ENCODE data around the gene KIAA0408. TPM values are rescaled to one million over a fixed set of nuclear protein-coding genes. Genes with fewer than 3 reads are reported as not detected.

KIAA0408 gene
- total RNA-seq, 2 donors from 2014 or later = 1.3 TPM

- no peaks in the 10 kb centered on the region for H3K36me3 ChIP-seq (replicated peaks in 1 of 2; ENCODE audit: insufficient read depth in 1 of 2, low read depth in 2 of 2)
- DNase-seq (no peak), ATAC-seq (no peak)
- WGBS, 2 donors = 57 to 58% methylated on average over 5 of the region's 5 CpGs
- no peak overlapping the region for H3K4me3 ChIP-seq
- TF ChIP-seq POLR2A (IDR thresholded peaks at IDR 0.05) (no peak), CTCF (IDR thresholded peaks at IDR 0.05) (no peak)
- H3K4me1 ChIP-seq = peaks cover 8% of the 10 kb centered on the region
- no peaks in the 10 kb centered on the region for H3K9me3 ChIP-seq
- intact Hi-C loops (cut with DNase I) = no loop called here
- no peaks in the 10 kb centered on the region for H3K27me3 ChIP-seq
- H3K27ac ChIP-seq = no peak overlapping the region
Observed at GRCh38 chr6:127483399-127484055, 24.3 kb upstream of the KIAA0408 start.

- H3K36me3 ChIP-seq (replicated peaks in 1 of 2; ENCODE audit: insufficient read depth in 1 of 2, low read depth in 2 of 2) = no peaks in the 10 kb centered on the region
- TF ChIP-seq POLR2A (IDR thresholded peaks at IDR 0.05) (no peak), CTCF (IDR thresholded peaks at IDR 0.05) (no peak)
- no peaks in the 10 kb centered on the region for H3K9me3 ChIP-seq
- DNase-seq = no peak
- H3K27me3 ChIP-seq = no peaks in the 10 kb centered on the region
- intact Hi-C loops (cut with DNase I) = no loop called here
- H3K4me1 ChIP-seq = peaks cover 8% of the 10 kb centered on the region
- no peak overlapping the region for H3K4me3 ChIP-seq
- no peak for ATAC-seq
- no peak overlapping the region for H3K27ac ChIP-seq
- 87 to 92% methylated on average over 2 of the region's 2 CpGs for WGBS, 2 donors
Observed at GRCh38 chr6:127482325-127482724, 23.1 kb upstream of the KIAA0408 start.

- intact Hi-C loops (cut with DNase I) = no loop called here
- DNase-seq (no peak), ATAC-seq (no peak)
- 25 to 46% methylated on average over 4 of the region's 4 CpGs for WGBS, 2 donors
- H3K36me3 ChIP-seq (replicated peaks in 1 of 2; ENCODE audit: insufficient read depth in 1 of 2, low read depth in 2 of 2) = no peaks in the 10 kb centered on the region
- H3K27me3 ChIP-seq = no peaks in the 10 kb centered on the region
- TF ChIP-seq CTCF (IDR thresholded peaks at IDR 0.05) (no peak), POLR2A (IDR thresholded peaks at IDR 0.05) (no peak)
- no peak overlapping the region for H3K27ac ChIP-seq
- H3K9me3 ChIP-seq = no peaks in the 10 kb centered on the region
- H3K4me1 ChIP-seq = peaks cover 8% of the 10 kb centered on the region
- no peak overlapping the region for H3K4me3 ChIP-seq
Observed at GRCh38 chr6:127481628-127482027, 22.4 kb upstream of the KIAA0408 start.

- H3K4me1 ChIP-seq = peaks cover 8% of the 10 kb centered on the region
- no peaks in the 10 kb centered on the region for H3K36me3 ChIP-seq (replicated peaks in 1 of 2; ENCODE audit: insufficient read depth in 1 of 2, low read depth in 2 of 2)
- DNase-seq = no peak
- 77 to 86% methylated on average over 2 of the region's 2 CpGs for WGBS, 2 donors
- no peak for ATAC-seq
- intact Hi-C loops (cut with DNase I) = no loop called here
- H3K4me3 ChIP-seq = no peak overlapping the region
- no peak overlapping the region for H3K27ac ChIP-seq
- TF ChIP-seq POLR2A (IDR thresholded peaks at IDR 0.05) = no peak
- TF ChIP-seq CTCF (IDR thresholded peaks at IDR 0.05) = no peak
- no peaks in the 10 kb centered on the region for H3K9me3 ChIP-seq
- no peaks in the 10 kb centered on the region for H3K27me3 ChIP-seq
Observed at GRCh38 chr6:127481111-127481510, 21.9 kb upstream of the KIAA0408 start.

GRCh38 chr6:127477658-127478057 lies 18.5 kb upstream of the KIAA0408 start:
- intact Hi-C loops (cut with DNase I) = no loop called here
- Histone ChIP-seq H3K9me3 (no peaks in the 10 kb centered on the region), H3K4me1 (no peaks in the 10 kb centered on the region), H3K4me3 (no peak overlapping the region), H3K36me3 (replicated peaks in 1 of 2; ENCODE audit: insufficient read depth in 1 of 2, low read depth in 2 of 2) (no peaks in the 10 kb centered on the region), H3K27ac (no peak overlapping the region), H3K27me3 (no peaks in the 10 kb centered on the region)
- no peak for ATAC-seq
- DNase-seq = no peak
- TF ChIP-seq POLR2A (IDR thresholded peaks at IDR 0.05) (no peak), CTCF (IDR thresholded peaks at IDR 0.05) (no peak)
- WGBS, 2 donors = 10 to 18% methylated on average over 1 of the region's 1 CpG
